ENCODE measurements around the gene KYAT1. TPM values are rescaled to one million over a fixed set of nuclear protein-coding genes. Genes with fewer than 3 reads are reported as not detected.

The KYAT1 gene
- polyA plus RNA-seq, 1 donor (not counting 4 experiments of a cell fraction or from before 2014, with no cell fraction given): 10.9 TPM

DNA sequence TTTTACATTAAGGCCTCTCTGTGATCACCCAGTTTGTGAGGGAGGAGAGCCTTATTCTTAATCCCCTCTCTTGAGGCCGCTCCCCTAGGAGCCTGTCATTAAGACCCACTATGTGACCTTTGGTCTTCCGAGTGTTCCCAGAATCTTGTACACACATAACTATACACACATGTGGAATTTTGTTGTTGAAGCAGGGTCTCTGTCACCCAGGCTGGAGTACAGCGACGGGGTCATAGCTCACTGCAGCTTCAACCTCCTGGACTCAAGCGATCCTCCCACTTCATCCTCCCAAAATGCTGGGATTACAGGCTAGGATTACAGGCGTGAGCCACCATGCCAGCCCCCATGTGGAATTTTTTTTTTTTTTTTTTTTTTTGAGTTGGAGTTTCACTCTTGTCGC lies 24.2 kb upstream of the KYAT1 start:
- no peak overlapping the region for H3K9ac ChIP-seq (ENCODE audit: control insufficient read depth, extremely low read depth, insufficient read depth, low read length)
- peaks cover 30 to 73% of the 10 kb centered on the region in 2 experiments for H3K36me3 ChIP-seq (ENCODE audit: control insufficient read depth in 2 of 2, extremely low read depth in 1 of 2, insufficient read depth in 2 of 2, low read length in 2 of 2)
- no peaks in the 10 kb centered on the region for H3K27me3 ChIP-seq (ENCODE audit: control insufficient read depth, extremely low read depth, insufficient read depth, low read length)
- peaks cover 80% of the 10 kb centered on the region for H3K79me2 ChIP-seq (ENCODE audit: control insufficient read depth, insufficient read depth, low read length)
- H4K20me1 ChIP-seq (ENCODE audit: control insufficient read depth, extremely low read depth, insufficient read depth, low read length): no peaks in the 10 kb centered on the region
- H3K4me3 ChIP-seq (ENCODE audit: control insufficient read depth in 2 of 3, extremely low read depth in 1 of 3, insufficient read depth in 2 of 3, low read depth in 1 of 3, low read length in 3 of 3): no peak overlapping the region
- TF ChIP-seq, protein P1, sequence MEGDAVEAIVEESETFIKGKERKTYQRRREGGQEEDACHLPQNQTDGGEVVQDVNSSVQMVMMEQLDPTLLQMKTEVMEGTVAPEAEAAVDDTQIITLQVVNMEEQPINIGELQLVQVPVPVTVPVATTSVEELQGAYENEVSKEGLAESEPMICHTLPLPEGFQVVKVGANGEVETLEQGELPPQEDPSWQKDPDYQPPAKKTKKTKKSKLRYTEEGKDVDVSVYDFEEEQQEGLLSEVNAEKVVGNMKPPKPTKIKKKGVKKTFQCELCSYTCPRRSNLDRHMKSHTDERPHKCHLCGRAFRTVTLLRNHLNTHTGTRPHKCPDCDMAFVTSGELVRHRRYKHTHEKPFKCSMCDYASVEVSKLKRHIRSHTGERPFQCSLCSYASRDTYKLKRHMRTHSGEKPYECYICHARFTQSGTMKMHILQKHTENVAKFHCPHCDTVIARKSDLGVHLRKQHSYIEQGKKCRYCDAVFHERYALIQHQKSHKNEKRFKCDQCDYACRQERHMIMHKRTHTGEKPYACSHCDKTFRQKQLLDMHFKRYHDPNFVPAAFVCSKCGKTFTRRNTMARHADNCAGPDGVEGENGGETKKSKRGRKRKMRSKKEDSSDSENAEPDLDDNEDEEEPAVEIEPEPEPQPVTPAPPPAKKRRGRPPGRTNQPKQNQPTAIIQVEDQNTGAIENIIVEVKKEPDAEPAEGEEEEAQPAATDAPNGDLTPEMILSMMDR (optimal IDR thresholded peaks at IDR 0.05 in 1 of 3, IDR thresholded peaks at IDR 0.05 in 1 of 3, conservative IDR thresholded peaks at IDR 0.05 in 1 of 3; ENCODE audit: extremely low read depth in 1 of 3, insufficient read depth in 2 of 3, low read length in 3 of 3): no peak
- no peak for TF ChIP-seq EZH2 (IDR thresholded peaks at IDR 0.05; ENCODE audit: low read length)
- H3K4me2 ChIP-seq (ENCODE audit: control insufficient read depth, extremely low read depth, insufficient read depth, low read depth, low read length): no peak overlapping the region
- dilution Hi-C loops (cut with MboI; ENCODE audit: extremely low pct_ligation_motif_present, low sequenced_read_pairs): no loop called here
- DNase-seq (ENCODE audit: low read depth, low spot score) (no peak), FAIRE-seq (no peak)
- H3K27ac ChIP-seq (ENCODE audit: control insufficient read depth, insufficient read depth, low read length): no peak overlapping the region
- H3K4me1 ChIP-seq (ENCODE audit: control insufficient read depth, extremely low read depth, insufficient read depth, low read length): peaks cover 41% of the 10 kb centered on the region
- no peaks in the 10 kb centered on the region for H3K9me3 ChIP-seq (ENCODE audit: control insufficient read depth, low read depth, low read length)
- H2AFZ ChIP-seq (ENCODE audit: control insufficient read depth, low read length): no peak overlapping the region
- no peaks in the 10 kb centered on the region for H3K9me1 ChIP-seq (ENCODE audit: control insufficient read depth, extremely low read depth, insufficient read depth, low read length)

DNA sequence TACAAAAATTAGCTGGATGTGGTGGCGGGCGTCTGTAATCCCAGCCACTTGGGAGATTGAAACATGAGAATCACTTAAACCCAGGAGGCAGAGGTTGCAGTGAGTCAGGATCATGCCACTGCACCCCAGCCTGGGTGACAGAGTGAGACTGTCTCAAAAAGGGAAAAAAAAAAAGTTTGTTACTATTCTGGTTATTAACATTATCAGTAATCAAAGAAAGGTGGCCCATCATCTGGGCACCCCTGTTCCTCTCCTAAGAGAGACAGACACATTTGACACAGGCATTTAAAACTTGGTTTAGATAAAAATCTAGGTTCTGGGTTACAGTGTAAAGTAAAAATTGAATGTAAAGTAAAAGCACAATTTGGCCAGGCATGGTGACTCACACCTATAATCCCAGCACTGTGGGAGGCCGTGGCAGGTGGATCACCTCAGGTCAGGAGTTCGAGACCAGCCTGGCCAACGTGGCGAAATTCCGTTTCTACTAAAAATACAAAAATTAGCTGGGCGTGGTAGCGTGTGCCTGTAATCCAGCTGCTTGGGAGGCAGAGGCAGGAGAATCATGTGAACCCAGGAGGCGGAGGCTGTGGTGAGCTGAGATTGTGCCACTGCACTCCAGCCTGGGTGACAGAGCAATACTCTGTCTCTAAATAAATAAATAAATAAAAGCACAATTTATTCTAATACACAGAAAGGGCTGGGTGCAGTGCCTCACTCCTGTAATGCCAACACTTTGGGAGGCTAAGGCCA lies 22.3 kb upstream of the KYAT1 start:
- Histone ChIP-seq H3K9ac (ENCODE audit: control insufficient read depth, extremely low read depth, insufficient read depth, low read length) (peak overlapping the region; percentile 15), H3K27ac (ENCODE audit: control insufficient read depth, insufficient read depth, low read length) (peak overlapping the region; percentile 67), H2AFZ (ENCODE audit: control insufficient read depth, low read length) (no peak overlapping the region), H4K20me1 (ENCODE audit: control insufficient read depth, extremely low read depth, insufficient read depth, low read length) (no peaks in the 10 kb centered on the region), H3K9me1 (ENCODE audit: control insufficient read depth, extremely low read depth, insufficient read depth, low read length) (no peaks in the 10 kb centered on the region), H3K4me1 (ENCODE audit: control insufficient read depth, extremely low read depth, insufficient read depth, low read length) (peaks cover 46% of the 10 kb centered on the region), H3K4me2 (ENCODE audit: control insufficient read depth, extremely low read depth, insufficient read depth, low read depth, low read length) (no peak overlapping the region), H3K9me3 (ENCODE audit: control insufficient read depth, low read depth, low read length) (no peaks in the 10 kb centered on the region), H3K36me3 (ENCODE audit: control insufficient read depth in 2 of 2, extremely low read depth in 1 of 2, insufficient read depth in 2 of 2, low read length in 2 of 2) (peaks cover 20 to 62% of the 10 kb centered on the region in 2 experiments), H3K79me2 (ENCODE audit: control insufficient read depth, insufficient read depth, low read length) (peaks cover 65% of the 10 kb centered on the region), H3K4me3 (ENCODE audit: control insufficient read depth in 2 of 3, extremely low read depth in 1 of 3, insufficient read depth in 2 of 3, low read depth in 1 of 3, low read length in 3 of 3) (no peak overlapping the region), H3K27me3 (ENCODE audit: control insufficient read depth, extremely low read depth, insufficient read depth, low read length) (no peaks in the 10 kb centered on the region)
- DNase-seq (ENCODE audit: low read depth, low spot score) (no peak), FAIRE-seq (no peak)
- TF ChIP-seq, protein P1 (optimal IDR thresholded peaks at IDR 0.05 in 1 of 3, IDR thresholded peaks at IDR 0.05 in 1 of 3, conservative IDR thresholded peaks at IDR 0.05 in 1 of 3; ENCODE audit: extremely low read depth in 1 of 3, insufficient read depth in 2 of 3, low read length in 3 of 3): no peak
- no peak for TF ChIP-seq EZH2 (IDR thresholded peaks at IDR 0.05; ENCODE audit: low read length)
- dilution Hi-C loops (cut with MboI; ENCODE audit: extremely low pct_ligation_motif_present, low sequenced_read_pairs): no loop called here

All from keratinocyte (primary cell).